Ectodermal cell (in vitro differentiated cells): ENCODE data around the gene C20orf204.

ENCODE experiments used
- H3K27ac ChIP-seq: 2 replicates; pipeline ENCODE4 v1.7.0; 2013; ENCODE audit warnings: mild to moderate bottlenecking, low read depth, low read length; ENCODE audit not compliant: insufficient read depth, poor library complexity, severe bottlenecking
- H3K27me3 ChIP-seq: 2 replicates; pipeline ENCODE4 v1.7.0; 2013; ENCODE audit warnings: mild to moderate bottlenecking, low read length; ENCODE audit not compliant: insufficient read depth, control insufficient read depth, poor library complexity, severe bottlenecking
- H3K36me3 ChIP-seq: one replicate; pipeline ENCODE4 v1.7.0; 2013; ENCODE audit warnings: low read length; ENCODE audit not compliant: control insufficient read depth, insufficient read depth
- H3K4me1 ChIP-seq: one replicate; pipeline ENCODE4 v1.7.0; 2013; ENCODE audit warnings: low read length; ENCODE audit not compliant: control insufficient read depth, insufficient read depth
- H3K4me3 ChIP-seq: 2 replicates; pipeline ENCODE4 v1.7.0; 2013; ENCODE audit warnings: low read depth, low read length, control low read depth; ENCODE audit not compliant: insufficient read depth
- H3K9me3 ChIP-seq: 2 replicates; pipeline ENCODE4 v1.7.0; 2013; ENCODE audit warnings: mild to moderate bottlenecking, low read length, moderate library complexity; ENCODE audit not compliant: control insufficient read depth
- WGBS, 2 experiments: methylation state at CpG; one replicate each; pipeline ENCODE4 v1.1.7; 2013; ENCODE audit warnings: missing lambda C conversion rate in 2 of 2; 5-methylcytosine and 5-hydroxymethylcytosine counted together

The C20orf204 gene

GRCh38 chr20:64051033-64051452 is 15.1 kb downstream of the C20orf204 start:
- Histone ChIP-seq H3K27ac (no peak overlapping the region), H3K27me3 (peaks cover 64% of the 10 kb centered on the region)

GRCh38 chr20:64051561-64052325 is 15.8 kb downstream of the C20orf204 start:
- peaks cover 57% of the 10 kb centered on the region for H3K27me3 ChIP-seq
- WGBS, 2 experiments = 91 to 93% methylated on average over 15 of the region's 15 CpGs

More at GRCh38 chr20:64051033-64051452, 15.1 kb downstream of the C20orf204 start:
- Histone ChIP-seq H3K4me3 (no peak overlapping the region), H3K4me1 (peaks cover 13% of the 10 kb centered on the region), H3K9me3 (no peaks in the 10 kb centered on the region), H3K36me3 (no peaks in the 10 kb centered on the region)
- WGBS, 2 experiments = 93% methylated on average over 11 of the region's 11 CpGs

GRCh38 chr20:64052326-64052722 is 16.3 kb downstream of the C20orf204 start:
- Histone ChIP-seq H3K27me3 (peaks cover 51% of the 10 kb centered on the region), H3K4me3 (no peak overlapping the region), H3K9me3 (no peaks in the 10 kb centered on the region), H3K4me1 (peaks cover 13% of the 10 kb centered on the region), H3K36me3 (no peaks in the 10 kb centered on the region), H3K27ac (no peak overlapping the region)
- 89 to 91% methylated on average over 10 of the region's 10 CpGs for WGBS, 2 experiments

More at GRCh38 chr20:64051561-64052325, 15.8 kb downstream of the C20orf204 start:
- Histone ChIP-seq H3K9me3 (no peaks in the 10 kb centered on the region), H3K4me1 (peaks cover 13% of the 10 kb centered on the region), H3K27ac (no peak overlapping the region), H3K36me3 (no peaks in the 10 kb centered on the region), H3K4me3 (no peak overlapping the region)

GRCh38 chr20:64052987-64053840 is 17.2 kb downstream of the C20orf204 start:
- Histone ChIP-seq H3K27me3 (peaks cover 42% of the 10 kb centered on the region), H3K9me3 (no peaks in the 10 kb centered on the region), H3K36me3 (no peaks in the 10 kb centered on the region), H3K4me3 (no peak overlapping the region), H3K27ac (no peak overlapping the region), H3K4me1 (peaks cover 13% of the 10 kb centered on the region)
- 88 to 89% methylated on average over 33 of the region's 33 CpGs for WGBS, 2 experiments

- Histone ChIP-seq H3K9me3 (no peaks in the 10 kb centered on the region), H3K27me3 (peaks cover 34% of the 10 kb centered on the region), H3K4me3 (no peak overlapping the region), H3K4me1 (peaks cover 13% of the 10 kb centered on the region), H3K27ac (no peak overlapping the region), H3K36me3 (no peaks in the 10 kb centered on the region)
- 53 to 57% methylated on average over 17 of the region's 17 CpGs for WGBS, 2 experiments
These were observed 18.1 kb downstream of the C20orf204 start for GRCh38 chr20:64053841-64054661.

GRCh38 chr20:64055396-64055892 is 19.5 kb downstream of the C20orf204 start:
- H3K4me3 ChIP-seq = no peak overlapping the region
- H3K4me1 ChIP-seq = peaks cover 10% of the 10 kb centered on the region
- 86 to 87% methylated on average over 9 of the region's 9 CpGs for WGBS, 2 experiments
- no peak overlapping the region for H3K27ac ChIP-seq
- H3K36me3 ChIP-seq = no peaks in the 10 kb centered on the region
- peaks cover 20% of the 10 kb centered on the region for H3K27me3 ChIP-seq
- no peaks in the 10 kb centered on the region for H3K9me3 ChIP-seq

GRCh38 chr20:64055893-64056638 is 20.1 kb downstream of the C20orf204 start:
- no peak overlapping the region for H3K4me3 ChIP-seq
- peaks cover 10% of the 10 kb centered on the region for H3K4me1 ChIP-seq
- no peaks in the 10 kb centered on the region for H3K9me3 ChIP-seq
- H3K27me3 ChIP-seq = peaks cover 14% of the 10 kb centered on the region
- no peaks in the 10 kb centered on the region for H3K36me3 ChIP-seq
- WGBS, 2 experiments = 82 to 84% methylated on average over 22 of the region's 22 CpGs
- H3K27ac ChIP-seq = no peak overlapping the region

GRCh38 chr20:64056639-64056888 is 20.6 kb downstream of the C20orf204 start:
- H3K9me3 ChIP-seq = no peaks in the 10 kb centered on the region
- peaks cover 10% of the 10 kb centered on the region for H3K4me1 ChIP-seq
- H3K27ac ChIP-seq = no peak overlapping the region
- 80 to 86% methylated on average over 7 of the region's 7 CpGs for WGBS, 2 experiments
- H3K27me3 ChIP-seq = peaks cover 9% of the 10 kb centered on the region
- H3K36me3 ChIP-seq = no peaks in the 10 kb centered on the region
- no peak overlapping the region for H3K4me3 ChIP-seq

- no peak overlapping the region for H3K4me3 ChIP-seq
- no peaks in the 10 kb centered on the region for H3K9me3 ChIP-seq
- peaks cover 10% of the 10 kb centered on the region for H3K4me1 ChIP-seq
- H3K27me3 ChIP-seq = peaks cover 6% of the 10 kb centered on the region
- no peaks in the 10 kb centered on the region for H3K36me3 ChIP-seq
- WGBS, 2 experiments = 83 to 84% methylated on average over 39 of the region's 39 CpGs
- no peak overlapping the region for H3K27ac ChIP-seq
These were observed 21.1 kb downstream of the C20orf204 start for GRCh38 chr20:64056889-64057627.
